Loucy (cell line): ENCODE measurements around the gene DHDH.

Experiments used
- EZH2phosphoT487 ChIP-seq: fragments of 200-600 bp; IDR thresholded peaks from 2 replicates; pipeline ENCODE4 v1.6.1; 2018; ENCODE audit warnings: antibody characterized with exemption, mild to moderate bottlenecking, moderate library complexity, borderline replicate concordance
- TF ChIP-seq, protein P1 (sequence below): fragments of 200-600 bp; sonication (generic); conservative IDR thresholded peaks from 2 replicates; pipeline ENCODE4 v1.5.1; 2014; ENCODE audit warnings: mild to moderate bottlenecking, antibody characterized with exemption, low read length

DNA sequence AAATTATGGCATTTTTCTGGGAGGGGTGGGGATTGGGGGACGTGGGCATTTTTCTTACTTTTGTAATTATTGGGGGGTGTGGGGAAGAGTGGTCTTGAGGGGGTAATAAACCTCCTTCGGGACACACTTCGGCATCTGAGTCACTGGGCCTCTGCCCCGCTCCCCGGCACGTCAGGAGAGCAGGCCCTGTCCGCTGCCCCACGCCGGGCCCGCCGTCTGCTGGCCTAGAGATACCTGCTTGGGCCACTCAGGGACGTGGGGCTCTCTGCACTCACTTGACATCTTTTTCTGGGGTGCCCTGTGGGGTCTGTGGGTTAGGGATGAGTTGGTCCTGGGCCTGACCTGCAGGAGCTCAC lies 28.2 kb downstream of the DHDH start:
- TF ChIP-seq, protein P1, sequence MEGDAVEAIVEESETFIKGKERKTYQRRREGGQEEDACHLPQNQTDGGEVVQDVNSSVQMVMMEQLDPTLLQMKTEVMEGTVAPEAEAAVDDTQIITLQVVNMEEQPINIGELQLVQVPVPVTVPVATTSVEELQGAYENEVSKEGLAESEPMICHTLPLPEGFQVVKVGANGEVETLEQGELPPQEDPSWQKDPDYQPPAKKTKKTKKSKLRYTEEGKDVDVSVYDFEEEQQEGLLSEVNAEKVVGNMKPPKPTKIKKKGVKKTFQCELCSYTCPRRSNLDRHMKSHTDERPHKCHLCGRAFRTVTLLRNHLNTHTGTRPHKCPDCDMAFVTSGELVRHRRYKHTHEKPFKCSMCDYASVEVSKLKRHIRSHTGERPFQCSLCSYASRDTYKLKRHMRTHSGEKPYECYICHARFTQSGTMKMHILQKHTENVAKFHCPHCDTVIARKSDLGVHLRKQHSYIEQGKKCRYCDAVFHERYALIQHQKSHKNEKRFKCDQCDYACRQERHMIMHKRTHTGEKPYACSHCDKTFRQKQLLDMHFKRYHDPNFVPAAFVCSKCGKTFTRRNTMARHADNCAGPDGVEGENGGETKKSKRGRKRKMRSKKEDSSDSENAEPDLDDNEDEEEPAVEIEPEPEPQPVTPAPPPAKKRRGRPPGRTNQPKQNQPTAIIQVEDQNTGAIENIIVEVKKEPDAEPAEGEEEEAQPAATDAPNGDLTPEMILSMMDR, result no peak
- TF ChIP-seq EZH2phosphoT487, result no peak
